Measurements from ENCODE around the gene ANKRD26.
"Not testable (repeated sequence)": the region's sequence is repeated elsewhere in the genome, so short reads cannot be mapped to it uniquely, and the experiment has no call there.

The ANKRD26 gene

DNA sequence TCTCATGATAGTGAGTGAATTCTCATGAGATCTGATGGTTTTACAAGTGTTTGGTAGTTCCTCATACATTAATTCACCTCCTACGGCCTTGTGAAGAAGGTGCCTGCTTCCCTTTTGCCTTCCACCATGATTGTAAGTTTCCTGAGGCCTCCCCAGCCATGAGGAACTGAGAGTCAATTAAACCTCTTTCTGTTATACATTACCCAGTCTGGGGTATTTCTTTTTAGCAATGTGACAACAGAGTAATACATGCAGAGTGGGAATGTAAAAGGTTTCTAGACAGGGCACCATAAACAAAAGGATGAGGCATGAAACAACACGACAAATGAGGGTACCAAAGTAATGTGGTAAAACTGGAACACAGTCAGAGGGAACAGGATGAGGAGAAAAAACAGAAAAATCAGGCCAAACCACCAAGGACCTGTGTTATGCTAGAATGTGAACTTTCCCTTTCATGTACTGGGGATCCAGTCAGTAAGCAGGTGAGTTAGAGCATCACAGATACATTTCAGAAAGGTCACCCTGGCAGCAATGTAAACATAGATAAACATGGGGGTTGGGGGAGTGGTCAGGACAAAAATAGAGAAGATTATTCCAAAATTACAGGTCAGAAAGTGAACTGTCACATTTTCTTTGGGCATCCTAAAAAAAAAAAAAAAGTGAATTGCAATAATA, 31.9 kb downstream of the ANKRD26 start:
- in situ Hi-C loops (cut with HindIII; ENCODE audit: low pct_unique_long_range_greater_than_20kb, low sequenced_read_pairs), result no loop called here

GRCh38 chr10:27065084-27065483, 35.2 kb downstream of the ANKRD26 start:
- no peak for DNase-seq (ENCODE audit: low read depth in 1 of 2, low spot score in 1 of 2)
- no peak for TF ChIP-seq JUND (IDR thresholded peaks at IDR 0.05; ENCODE audit: low read depth)
- in situ Hi-C loops (cut with HindIII; ENCODE audit: low pct_unique_long_range_greater_than_20kb, low sequenced_read_pairs), result no loop called here

More for the DNA sequence above, 31.9 kb downstream of the ANKRD26 start:
- DNase-seq (ENCODE audit: low read depth in 1 of 2, low spot score in 1 of 2), result no peak
- no peak for TF ChIP-seq JUND (IDR thresholded peaks at IDR 0.05; ENCODE audit: low read depth)

DNA sequence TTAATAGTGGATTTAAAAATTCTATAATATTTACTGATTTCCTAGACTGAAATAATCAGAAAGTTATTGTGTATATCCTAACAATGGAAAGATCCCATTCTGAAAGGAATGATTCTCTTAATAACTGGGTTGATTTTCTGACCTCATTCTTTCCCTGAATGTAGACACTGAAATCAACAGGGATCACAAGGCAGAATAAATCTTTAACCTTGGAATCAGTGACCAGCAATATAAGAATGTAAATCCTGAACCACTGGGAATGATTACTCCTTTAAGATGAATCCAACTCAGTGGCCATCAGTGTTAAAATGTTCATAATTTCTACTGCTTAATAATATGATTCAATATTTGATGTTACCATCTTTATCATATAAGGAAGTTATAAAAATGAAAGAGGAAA, 47.6 kb downstream of the ANKRD26 start:
- TF ChIP-seq JUND (IDR thresholded peaks at IDR 0.05; ENCODE audit: low read depth), result no peak
- no peak for DNase-seq (ENCODE audit: low read depth in 1 of 2, low spot score in 1 of 2)

DNA sequence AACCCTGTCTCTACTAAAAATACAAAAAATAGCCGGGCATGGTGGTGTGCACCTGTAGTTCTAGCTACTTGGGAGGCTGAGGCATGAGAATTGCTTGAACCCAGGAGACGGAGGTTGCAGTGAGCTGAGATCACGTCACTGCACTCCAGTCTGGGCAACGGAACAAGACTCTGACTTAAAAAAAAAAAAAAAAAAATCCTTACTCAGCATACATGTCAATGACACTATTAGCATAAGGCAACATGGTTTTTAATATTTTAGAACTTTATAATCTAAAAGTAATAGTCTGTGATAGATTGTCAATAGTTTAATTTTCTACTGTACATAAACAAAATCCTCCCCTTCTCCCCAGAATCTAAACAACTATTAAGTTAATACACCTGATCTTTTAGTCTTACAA, 55.0 kb downstream of the ANKRD26 start:
- in situ Hi-C loops (cut with HindIII; ENCODE audit: low pct_unique_long_range_greater_than_20kb, low sequenced_read_pairs), result not testable (repeated sequence)

More for the DNA sequence above, 47.6 kb downstream of the ANKRD26 start:
- in situ Hi-C loops (cut with HindIII; ENCODE audit: low pct_unique_long_range_greater_than_20kb, low sequenced_read_pairs), result no loop called here

DNA sequence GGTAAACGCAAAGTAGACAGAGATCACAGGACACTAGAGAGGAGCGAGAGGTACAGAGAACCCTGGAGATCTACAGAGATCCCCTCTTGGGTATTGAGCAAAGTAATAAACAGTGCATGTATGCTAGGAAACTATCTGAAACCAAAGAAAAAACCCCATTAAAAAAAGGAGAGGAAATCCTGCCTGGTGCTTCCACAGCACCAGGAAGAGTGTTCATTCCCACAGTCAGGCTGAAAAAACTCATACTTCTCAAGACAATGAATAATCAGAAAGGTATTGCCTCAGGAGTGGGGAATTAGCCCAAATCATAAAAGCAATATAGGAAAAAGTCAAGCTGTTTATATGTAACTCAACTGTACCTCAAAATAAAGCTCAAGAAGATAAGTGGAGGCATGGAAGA, 59.1 kb downstream of the ANKRD26 start:
- in situ Hi-C loops (cut with HindIII; ENCODE audit: low pct_unique_long_range_greater_than_20kb, low sequenced_read_pairs), result no loop called here
- no peak for DNase-seq (ENCODE audit: low read depth in 1 of 2, low spot score in 1 of 2)
- no peak for TF ChIP-seq JUND (IDR thresholded peaks at IDR 0.05; ENCODE audit: low read depth)

More for the DNA sequence above, 55.0 kb downstream of the ANKRD26 start:
- DNase-seq (ENCODE audit: low read depth in 1 of 2, low spot score in 1 of 2), result not testable (repeated sequence)

GRCh38 chr10:27038168-27038567, 62.1 kb downstream of the ANKRD26 start:
- in situ Hi-C loops (cut with HindIII; ENCODE audit: low pct_unique_long_range_greater_than_20kb, low sequenced_read_pairs), result no loop called here
- DNase-seq (ENCODE audit: low read depth in 1 of 2, low spot score in 1 of 2), result no peak

DNA sequence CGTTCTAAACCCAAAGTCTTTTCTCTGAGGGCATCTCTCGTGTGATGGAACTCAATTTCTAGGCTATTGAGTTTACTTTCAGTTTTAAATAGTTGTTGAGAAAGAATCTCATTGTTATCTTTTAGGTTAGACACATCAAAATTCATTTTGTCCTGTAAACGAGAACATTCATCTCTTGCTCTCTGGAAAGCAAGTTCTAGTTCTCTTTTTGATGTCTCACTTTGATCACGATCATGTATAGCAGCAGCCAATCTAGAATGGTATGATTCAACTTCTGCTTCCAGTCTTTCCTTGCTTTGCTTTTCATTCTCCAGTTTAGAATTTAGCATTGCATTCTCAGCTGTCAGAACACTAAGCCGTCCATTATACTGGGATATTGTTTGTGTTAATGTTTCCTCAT, 65.1 kb downstream of the ANKRD26 start:
- TF ChIP-seq JUND (IDR thresholded peaks at IDR 0.05; ENCODE audit: low read depth), result no peak
- in situ Hi-C loops (cut with HindIII; ENCODE audit: low pct_unique_long_range_greater_than_20kb, low sequenced_read_pairs), result no loop called here
- no peak for DNase-seq (ENCODE audit: low read depth in 1 of 2, low spot score in 1 of 2)

More at GRCh38 chr10:27038168-27038567, 62.1 kb downstream of the ANKRD26 start:
- no peak for TF ChIP-seq JUND (IDR thresholded peaks at IDR 0.05; ENCODE audit: low read depth)

- no peak for TF ChIP-seq JUND (IDR thresholded peaks at IDR 0.05; ENCODE audit: low read depth)
- in situ Hi-C loops (cut with HindIII; ENCODE audit: low pct_unique_long_range_greater_than_20kb, low sequenced_read_pairs), result no loop called here
- no peak for DNase-seq (ENCODE audit: low read depth in 1 of 2, low spot score in 1 of 2)
Observed at GRCh38 chr10:27030060-27030459, 70.2 kb downstream of the ANKRD26 start.

DNA sequence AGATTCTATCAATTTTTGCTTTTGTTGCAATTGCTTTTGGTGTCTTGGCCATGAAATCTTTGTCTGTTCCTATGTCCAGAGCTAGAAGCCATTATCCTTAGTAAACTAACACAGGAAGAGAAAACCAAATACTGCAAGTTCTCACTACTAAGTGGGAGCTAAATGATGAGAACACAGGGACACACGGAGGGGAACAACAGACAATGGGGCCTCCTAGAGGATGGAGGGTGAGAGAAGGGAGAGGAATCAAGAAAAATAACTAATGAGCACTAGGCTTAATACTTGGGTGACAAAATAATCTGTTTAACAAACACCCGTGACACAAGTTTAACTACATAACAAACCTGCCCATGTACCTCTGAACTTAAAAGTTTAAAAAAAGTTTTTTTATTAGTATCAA, 78.2 kb downstream of the ANKRD26 start:
- no peak for TF ChIP-seq JUND (IDR thresholded peaks at IDR 0.05; ENCODE audit: low read depth)
- DNase-seq (ENCODE audit: low read depth in 1 of 2, low spot score in 1 of 2), result peak in 1 of 2 experiments; percentile 24
- in situ Hi-C loops (cut with HindIII; ENCODE audit: low pct_unique_long_range_greater_than_20kb, low sequenced_read_pairs), result no loop called here

- no peak for TF ChIP-seq JUND (IDR thresholded peaks at IDR 0.05; ENCODE audit: low read depth)
- in situ Hi-C loops (cut with HindIII; ENCODE audit: low pct_unique_long_range_greater_than_20kb, low sequenced_read_pairs), result no loop called here
- no peak for DNase-seq (ENCODE audit: low read depth in 1 of 2, low spot score in 1 of 2)
Observed at GRCh38 chr10:27020243-27020642, 80.1 kb downstream of the ANKRD26 start.

GRCh38 chr10:27019827-27020226, 80.5 kb downstream of the ANKRD26 start:
- in situ Hi-C loops (cut with HindIII; ENCODE audit: low pct_unique_long_range_greater_than_20kb, low sequenced_read_pairs), result no loop called here
- TF ChIP-seq JUND (IDR thresholded peaks at IDR 0.05; ENCODE audit: low read depth), result no peak
- no peak for DNase-seq (ENCODE audit: low read depth in 1 of 2, low spot score in 1 of 2)

GRCh38 chr10:26997610-26998009, 102.7 kb downstream of the ANKRD26 start:
- TF ChIP-seq JUND (IDR thresholded peaks at IDR 0.05; ENCODE audit: low read depth), result no peak
- in situ Hi-C loops (cut with HindIII; ENCODE audit: low pct_unique_long_range_greater_than_20kb, low sequenced_read_pairs), result no loop called here
- DNase-seq (ENCODE audit: low read depth in 1 of 2, low spot score in 1 of 2), result no peak

DNA sequence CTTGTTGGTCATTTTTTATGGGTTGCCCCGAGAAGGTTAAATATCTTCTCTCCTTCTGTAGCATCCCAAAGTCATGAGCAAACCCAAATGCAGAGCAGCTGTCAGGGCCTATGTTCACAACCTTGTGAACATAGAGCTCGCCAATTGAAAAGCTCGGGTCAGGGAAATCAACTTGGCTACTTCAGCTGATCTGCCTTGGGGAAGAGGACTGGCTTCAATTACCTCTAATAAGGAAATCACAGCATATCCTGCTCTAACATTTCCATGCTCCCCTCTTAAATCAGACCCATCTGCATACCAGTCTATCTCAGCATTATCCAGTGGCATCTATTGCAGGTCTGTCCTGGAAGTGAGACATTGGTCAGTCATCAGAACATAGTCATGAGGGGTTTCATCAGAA, 105.6 kb downstream of the ANKRD26 start:
- no peak for TF ChIP-seq JUND (IDR thresholded peaks at IDR 0.05; ENCODE audit: low read depth)
- in situ Hi-C loops (cut with HindIII; ENCODE audit: low pct_unique_long_range_greater_than_20kb, low sequenced_read_pairs), result no loop called here
- no peak for DNase-seq (ENCODE audit: low read depth in 1 of 2, low spot score in 1 of 2)

DNA sequence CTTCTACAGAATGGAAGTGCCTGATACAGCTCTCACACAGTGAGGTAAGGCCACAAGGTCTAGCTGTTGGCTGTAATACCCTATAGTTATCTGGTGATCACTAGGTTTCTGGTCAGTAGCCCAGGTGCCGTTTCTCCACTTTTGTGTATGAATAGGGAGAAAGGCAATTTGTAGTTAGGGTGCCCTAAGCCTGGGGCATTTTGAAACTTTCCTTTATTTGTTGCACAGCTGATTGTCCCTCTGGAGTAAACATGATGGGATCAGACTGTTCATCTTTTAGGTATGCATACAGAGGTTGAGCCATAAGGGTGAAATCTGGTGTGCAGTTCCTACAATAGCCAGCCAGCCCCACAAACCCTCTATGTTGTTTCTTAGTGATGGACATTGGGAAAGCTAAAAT, 112.4 kb downstream of the ANKRD26 start:
- TF ChIP-seq JUND (IDR thresholded peaks at IDR 0.05; ENCODE audit: low read depth), result peak; percentile 61; the same call in 1 of the 2 replicates
- in situ Hi-C loops (cut with HindIII; ENCODE audit: low pct_unique_long_range_greater_than_20kb, low sequenced_read_pairs), result no loop called here
- peak in 1 of 2 experiments; percentile 90 for DNase-seq (ENCODE audit: low read depth in 1 of 2, low spot score in 1 of 2)
